ENCODE data around the gene ZNF106. TPM values are rescaled to one million over a fixed set of nuclear protein-coding genes. Genes with fewer than 3 reads are reported as not detected.

Gene ZNF106
- total RNA-seq, 1 donor: 25.6 TPM

DNA sequence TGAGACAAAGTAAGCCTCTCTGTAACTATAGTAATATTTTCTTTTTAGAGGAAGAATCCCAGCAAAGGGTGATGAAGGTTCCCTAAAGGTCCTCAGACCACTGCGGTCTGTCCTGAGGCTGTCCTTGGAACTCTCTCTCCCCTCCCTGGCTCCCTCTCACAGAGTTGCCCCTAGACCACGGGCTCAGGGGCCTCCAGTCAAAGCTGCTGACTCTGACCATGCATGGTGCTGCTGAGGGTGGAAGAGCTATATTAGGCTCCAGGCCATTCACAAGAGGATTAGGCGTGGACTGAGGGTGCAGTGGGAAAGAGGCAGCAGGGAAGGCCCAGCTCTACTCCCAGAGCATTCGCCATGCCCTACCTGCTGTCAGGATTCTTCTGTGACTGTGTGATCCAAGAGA lies 117.0 kb downstream of the ZNF106 start:
- no peak for DNase-seq (ENCODE audit: low read depth in 2 of 3, low spot score in 2 of 3)

DNA sequence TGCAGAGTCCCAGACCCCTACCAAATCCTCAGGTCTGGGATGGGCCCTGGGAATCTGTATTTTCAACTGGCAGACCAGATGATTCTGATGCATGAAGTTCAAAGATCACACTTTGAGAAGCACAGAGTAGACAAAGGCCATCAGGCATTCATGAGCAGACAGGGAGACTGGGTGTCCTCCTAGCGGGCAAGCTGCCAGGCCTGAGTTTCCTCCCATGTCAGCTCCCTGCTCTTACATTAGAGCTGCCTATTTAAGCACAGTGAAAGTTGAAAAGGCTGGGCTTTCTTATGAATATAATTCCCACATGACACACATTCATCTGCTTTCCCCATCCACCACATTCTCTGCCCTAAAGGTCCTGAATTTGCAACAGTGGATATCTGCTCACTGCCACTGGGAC lies 117.7 kb downstream of the ZNF106 start:
- DNase-seq (ENCODE audit: low read depth in 2 of 3, low spot score in 2 of 3): no peak

DNA sequence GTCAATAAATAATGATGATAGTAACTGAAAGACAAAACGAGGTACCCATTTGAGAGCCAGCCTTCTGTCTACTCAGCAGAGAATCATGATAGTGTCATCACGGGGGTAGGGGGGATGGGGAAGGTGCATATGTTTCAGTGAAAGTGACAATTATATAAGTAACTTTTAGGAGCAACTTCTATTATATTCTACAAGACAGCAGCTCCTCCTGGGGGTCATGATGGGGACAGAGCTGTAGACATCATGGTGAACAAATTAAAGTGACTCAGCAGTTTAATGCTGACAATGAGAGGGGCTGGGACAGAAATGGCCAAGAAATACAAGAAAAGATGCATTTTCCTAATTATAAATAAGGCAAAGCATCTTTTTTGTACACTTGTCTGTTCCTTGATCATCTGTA lies 119.8 kb downstream of the ZNF106 start:
- peak in 2 of 3 donors; percentile 12 to 32 for DNase-seq (ENCODE audit: low read depth in 2 of 3, low spot score in 2 of 3)

DNA sequence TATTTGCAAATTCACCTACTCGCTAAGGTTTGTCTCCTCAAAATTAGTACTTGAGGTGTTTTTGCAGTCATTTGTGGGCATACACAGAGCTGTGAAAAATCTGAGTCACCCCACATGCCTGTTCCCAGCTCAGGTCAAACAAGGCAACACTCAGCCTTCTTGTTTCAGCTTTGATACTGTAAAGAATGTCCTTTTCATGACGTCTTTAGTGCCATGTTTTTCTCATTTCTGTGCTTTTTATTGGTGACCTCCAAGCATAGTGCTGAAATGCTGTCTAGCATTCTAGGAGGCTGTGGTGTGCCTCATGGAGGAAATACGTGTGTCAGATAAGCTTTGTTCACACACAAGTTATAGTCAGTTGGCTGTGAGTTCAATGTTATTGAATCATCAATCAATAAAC lies 122.8 kb downstream of the ZNF106 start:
- DNase-seq (ENCODE audit: low read depth in 2 of 3, low spot score in 2 of 3): no peak

DNA sequence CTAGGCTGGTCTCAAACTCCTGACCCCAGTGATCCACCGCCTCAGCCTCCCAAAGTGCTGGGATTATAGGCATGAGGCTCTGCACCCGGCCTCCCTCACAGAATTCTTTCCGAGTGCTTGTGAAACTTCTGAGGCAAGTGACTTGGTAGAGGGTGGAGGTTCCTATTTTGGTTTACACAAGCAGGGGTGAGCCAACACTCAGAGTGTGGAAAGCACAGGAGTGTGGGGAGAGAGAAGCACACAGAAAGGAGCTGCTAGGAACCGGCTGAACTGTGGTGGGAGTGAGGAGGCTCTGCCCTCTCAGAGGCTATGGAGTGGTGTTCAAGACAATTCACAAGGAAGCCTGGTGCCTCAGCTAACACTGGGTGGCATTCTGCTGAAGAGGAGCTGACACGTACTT lies 123.9 kb downstream of the ZNF106 start:
- no peak for DNase-seq (ENCODE audit: low read depth in 2 of 3, low spot score in 2 of 3)

DNA sequence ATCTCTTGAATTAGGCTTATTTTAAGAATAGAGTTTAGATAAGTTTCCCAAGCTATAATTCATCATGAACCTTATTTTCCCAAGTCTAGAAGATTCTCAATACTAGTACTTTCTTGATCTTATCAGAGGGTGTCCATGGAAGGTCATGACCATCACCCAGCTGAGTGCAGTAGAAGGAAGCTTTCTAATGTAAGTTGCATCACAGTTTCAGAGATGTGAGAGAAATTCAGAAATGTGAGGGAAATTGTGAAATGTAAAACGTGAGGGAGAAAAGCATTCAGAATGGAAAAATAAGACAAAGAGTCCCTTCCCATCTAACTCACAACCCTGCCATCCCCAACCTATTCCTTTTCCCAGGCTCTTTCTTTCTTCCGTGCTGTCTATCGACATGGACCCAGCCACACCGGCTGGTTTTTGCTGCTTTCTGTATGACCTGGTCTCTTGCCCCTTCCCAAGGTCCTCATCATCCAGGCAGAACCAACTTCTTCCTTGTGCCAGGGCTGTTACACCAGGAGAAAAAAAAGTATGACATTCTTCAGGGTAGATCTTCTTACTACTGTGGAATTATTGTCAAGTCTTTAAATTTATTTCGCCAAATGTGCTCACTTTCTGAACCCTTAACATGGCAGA lies 124.9 kb downstream of the ZNF106 start:
- no peak for DNase-seq (ENCODE audit: low read depth in 2 of 3, low spot score in 2 of 3)

DNA sequence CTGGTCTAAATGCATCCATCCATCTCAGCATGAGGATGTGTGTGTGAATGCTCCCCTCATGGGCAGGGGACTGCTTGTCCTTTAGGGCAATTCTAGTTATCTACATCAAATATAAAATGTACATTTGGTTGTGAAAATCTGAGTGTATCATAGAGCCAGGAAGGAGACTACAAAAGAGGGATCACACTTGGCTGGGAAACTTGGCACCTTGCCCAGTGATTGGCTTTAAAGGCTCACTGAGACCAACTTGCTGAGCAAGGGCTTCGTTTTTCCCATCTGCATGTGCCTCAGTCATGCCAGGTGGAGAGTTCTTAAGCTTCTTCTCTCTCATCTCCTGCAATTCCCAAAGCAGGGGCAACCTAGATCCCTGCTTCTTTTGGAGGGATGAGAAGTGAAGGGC lies 126.4 kb downstream of the ZNF106 start:
- DNase-seq (ENCODE audit: low read depth in 2 of 3, low spot score in 2 of 3): no peak

DNA sequence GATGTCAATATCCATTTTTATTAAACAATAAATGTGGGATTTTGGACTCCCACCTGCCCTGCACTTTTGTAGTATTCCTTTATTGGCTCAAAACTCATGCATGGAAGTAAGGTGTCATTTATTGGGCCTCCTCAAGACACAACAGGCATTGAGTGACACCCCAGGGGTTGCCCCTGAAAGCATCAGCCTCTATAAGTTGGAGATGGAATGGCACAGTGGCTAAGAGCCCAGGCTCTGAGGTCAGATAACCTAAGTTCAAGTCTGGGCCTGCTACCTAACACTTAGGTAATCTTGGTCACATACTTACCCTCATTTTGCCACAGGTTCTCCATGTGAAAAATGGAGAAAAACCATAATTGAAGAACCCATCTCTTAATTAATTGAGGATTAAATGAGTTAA lies 127.0 kb downstream of the ZNF106 start:
- no peak for DNase-seq (ENCODE audit: low read depth in 2 of 3, low spot score in 2 of 3)

DNA sequence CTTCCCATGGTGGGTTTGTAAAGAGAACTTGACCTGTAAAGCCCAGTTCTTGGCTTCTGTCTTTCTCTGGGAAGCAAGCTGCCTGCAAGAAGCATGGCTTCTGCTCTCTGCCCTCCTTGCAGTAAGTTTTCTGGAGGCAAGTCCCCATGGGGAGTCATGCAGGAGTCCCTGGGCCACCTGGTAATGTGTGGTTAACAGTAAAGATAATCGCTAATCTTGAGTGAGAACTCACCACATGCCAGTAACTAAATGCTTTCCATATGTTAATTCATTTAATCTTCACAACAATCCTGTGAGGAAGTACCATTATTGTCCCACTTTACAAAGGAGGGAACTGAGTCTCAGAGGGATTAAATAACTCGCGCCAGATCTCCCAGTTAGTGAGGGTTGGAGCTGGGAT lies 127.5 kb downstream of the ZNF106 start:
- no peak for DNase-seq (ENCODE audit: low read depth in 2 of 3, low spot score in 2 of 3)

Small RNAs within 50 kb of the gene (small RNA-seq; reads per million reads assigned to genes)
- gene RNU6-188P: not detected

Other genes with a start within 250 kb of the ZNF106 start
- gene GANC, start 217.9 kb downstream of the ZNF106 start, total RNA-seq: 24.2 TPM
- 29.6 TPM for gene TMEM87A, start 217.7 kb downstream of the ZNF106 start, total RNA-seq
- gene CAPN3, start 131.6 kb downstream of the ZNF106 start, total RNA-seq: 3.0 TPM
- gene SNAP23, start 4.5 kb upstream of the ZNF106 start, total RNA-seq: 29.6 TPM
- gene LRRC57, start 57.7 kb upstream of the ZNF106 start, total RNA-seq: 18.6 TPM
- gene HAUS2, start 57.7 kb upstream of the ZNF106 start, total RNA-seq: 12.4 TPM
- gene STARD9, start 84.5 kb upstream of the ZNF106 start, total RNA-seq: 35.5 TPM
- 15.1 TPM for gene CDAN1, start 246.0 kb upstream of the ZNF106 start, total RNA-seq

All from hematopoietic multipotent progenitor cell (in vitro differentiated cells).